Measurements from ENCODE around the gene AGGF1. TPM values are rescaled to one million over a fixed set of nuclear protein-coding genes. Genes with fewer than 3 reads are reported as not detected.
"Not testable (repeated sequence)": the region's sequence is repeated elsewhere in the genome, so short reads cannot be mapped to it uniquely, and the experiment has no call there.

Gene AGGF1
- total RNA-seq, 4 donors from 2014 or later: 16.3 to 23.5 (median 21.3) TPM

DNA sequence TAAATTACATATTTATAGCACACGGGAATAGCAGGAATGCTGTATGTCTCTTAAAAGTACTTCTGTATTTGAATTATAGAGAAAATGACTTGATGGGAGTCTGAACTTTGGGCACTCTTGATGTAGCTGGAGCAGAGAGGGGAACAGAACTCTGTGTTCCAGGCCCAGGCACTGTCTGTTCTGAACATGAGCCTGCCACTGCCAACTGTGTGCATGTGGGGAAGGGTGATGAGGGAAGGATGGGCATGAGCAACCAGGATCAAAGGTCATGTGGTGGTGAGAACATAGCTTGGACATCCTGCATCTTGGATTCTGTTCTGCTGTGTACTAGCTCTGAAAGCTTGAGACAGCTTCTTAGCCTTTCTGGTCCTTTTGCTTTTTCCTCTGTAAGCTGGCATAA lies 73.3 kb downstream of the AGGF1 start:
- H3K4me3 ChIP-seq: no peak overlapping the region
- no peak for TF ChIP-seq EP300 (IDR thresholded peaks at IDR 0.05)
- TF ChIP-seq POLR2AphosphoS5 (IDR thresholded peaks at IDR 0.05): peak in 1 of 3 donors; percentile 87
- no peak for TF ChIP-seq CTCF (IDR thresholded peaks at IDR 0.05)
- peaks cover 10% of the 10 kb centered on the region for H3K4me1 ChIP-seq
- no peaks in the 10 kb centered on the region for H3K9me3 ChIP-seq
- no peaks in the 10 kb centered on the region for H3K27me3 ChIP-seq
- H3K27ac ChIP-seq: peak overlapping the region; percentile 75
- H3K36me3 ChIP-seq: no peaks in the 10 kb centered on the region
- DNase-seq (ENCODE audit: low spot score in 2 of 2): no peak
- WGBS: 78% methylated on average over 1 of the region's 1 CpG

DNA sequence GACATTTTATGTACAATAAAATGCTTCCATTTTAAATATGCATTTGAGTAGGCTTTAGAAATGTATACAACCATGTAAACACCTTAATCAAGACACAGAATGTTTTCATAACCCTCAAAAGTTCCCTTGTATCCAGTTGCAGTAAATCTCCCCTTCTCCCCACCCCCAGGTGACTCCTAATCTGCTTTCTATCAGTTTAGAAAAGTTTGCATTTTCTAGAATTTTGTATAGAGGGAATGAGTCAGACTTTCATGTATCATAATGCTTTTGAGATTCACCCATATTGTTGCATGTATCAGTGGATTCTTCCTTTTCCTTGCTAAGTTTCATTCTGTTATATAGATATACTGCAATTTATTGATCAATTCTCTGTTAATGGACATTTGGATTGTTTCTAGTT lies 74.6 kb downstream of the AGGF1 start:
- Histone ChIP-seq H3K9me3 (no peaks in the 10 kb centered on the region), H3K4me1 (peaks cover 10% of the 10 kb centered on the region), H3K36me3 (no peaks in the 10 kb centered on the region), H3K27me3 (no peaks in the 10 kb centered on the region), H3K4me3 (no peak overlapping the region), H3K27ac (no peak overlapping the region)
- DNase-seq (ENCODE audit: low spot score in 2 of 2): no peak
- TF ChIP-seq CTCF (IDR thresholded peaks at IDR 0.05) (no peak), POLR2A (IDR thresholded peaks at IDR 0.05) (no peak), EP300 (IDR thresholded peaks at IDR 0.05) (no peak), POLR2AphosphoS5 (IDR thresholded peaks at IDR 0.05) (no peak)

GRCh38 chr5:77107035-77107434 lies 76.8 kb downstream of the AGGF1 start:
- H3K36me3 ChIP-seq; H3K9me3 ChIP-seq; H3K4me3 ChIP-seq; H3K27me3 ChIP-seq; H3K4me1 ChIP-seq; H3K27ac ChIP-seq; DNase-seq (ENCODE audit: low spot score in 2 of 2): not testable (repeated sequence)
- WGBS: 97% methylated on average over 4 of the region's 4 CpGs

Other genes with a start within 250 kb of the AGGF1 start
- 100 to 1,000 TPM in 2 of 4 donors, 10 to 100 TPM in 2; 20.8 to 107 (median 77.7) TPM for gene F2RL1, start 211.4 kb upstream of the AGGF1 start, total RNA-seq
- gene S100Z, start 180.4 kb upstream of the AGGF1 start, total RNA-seq: not detected
- gene CRHBP, start 77.4 kb upstream of the AGGF1 start, total RNA-seq: 1 to 10 TPM in 1 of 4 donors, under 1 TPM in 1, not detected in 2; 0.73 to 1.0 TPM
- 1 to 10 TPM in 3 of 4 donors, under 1 TPM in 1; 0.83 to 3.7 (median 2.8) TPM for gene ZBED3, start 56.9 kb downstream of the AGGF1 start, total RNA-seq
- 1 to 10 TPM; 1.1 to 3.9 (median 1.5) TPM for gene PDE8B, start 180.3 kb downstream of the AGGF1 start, total RNA-seq

All from suprapubic skin (tissue), 4 donors.